Activated CD4-positive, alpha-beta T cell treated with anti-CD3 and anti-CD28 coated beads, Interleukin-2, amount 10 ng/mL, durations not matched to agents 7 days and 5 days (primary cell): ENCODE data around the gene WDFY4. TPM values are rescaled to one million over a fixed set of nuclear protein-coding genes. Genes with fewer than 3 reads are reported as not detected.

Source experiments
- CTCF ChIA-PET: fragments of 350-600 bp; sonication (Branson Sonifier 250); formaldehyde crosslinking; loops from one replicate; lab custom pipeline; 2021; ENCODE audit warnings: antibody characterized with exemption; lab: Charles Lee
- POLR2A ChIA-PET: fragments of 350-600 bp; sonication (Branson Sonifier 250); formaldehyde crosslinking; loops from one replicate; lab custom pipeline; 2021; ENCODE audit warnings: antibody characterized with exemption; lab: Charles Lee
- DNase-seq: peaks from one replicate; pipeline ENCODE4 v3.0.0-alpha.2; 2020
- H3K27ac Mint-ChIP-seq: one replicate; pipeline ENCODE4 v1.8.0; 2021; ENCODE audit warnings: mild to moderate bottlenecking, moderate library complexity, mixed read lengths
- H3K27me3 Mint-ChIP-seq: one replicate; pipeline ENCODE4 v1.8.0; 2021; ENCODE audit warnings: mixed read lengths
- H3K36me3 Mint-ChIP-seq: one replicate; pipeline ENCODE4 v1.8.0; 2021; ENCODE audit warnings: low read depth, mixed read lengths
- H3K4me1 Mint-ChIP-seq: one replicate; pipeline ENCODE4 v1.8.0; 2021; ENCODE audit warnings: mixed read lengths
- H3K4me3 Mint-ChIP-seq: one replicate; pipeline ENCODE4 v1.8.0; 2021; ENCODE audit warnings: mild to moderate bottlenecking, moderate library complexity, mixed read lengths
- H3K9me3 Mint-ChIP-seq: one replicate; pipeline ENCODE4 v1.8.0; 2021; ENCODE audit warnings: mixed read lengths
- microRNA-seq: library from miRNA; unstranded; fragments of <30 nt; microRNA quantifications from one replicate; pipeline ENCODE4 v1.2.0, GENCODE V29; 2021; ENCODE audit warnings: borderline microRNAs expressed, borderline replicate concordance
- total RNA-seq, 2 experiments: library from RNA; stranded (reverse); gene quantifications; one replicate each; pipeline ENCODE4 v1.2.3, GENCODE V29; 2021

Gene WDFY4
- total RNA-seq, 2 experiments from 2014 or later, result 0.37 to 0.40 TPM

GRCh38 chr10:49015700-49016099 lies 331.0 kb downstream of the WDFY4 start:
- no peak overlapping the region for H3K4me3 Mint-ChIP-seq
- no peaks in the 10 kb centered on the region for H3K36me3 Mint-ChIP-seq
- ChIA-PET CTCF (interaction anchor here (0.6 kb wide), 1 partner anchor 80 kb away, joined by 3 read pairs; no protein-coding TSS in a partner anchor), POLR2A (no interaction called here)
- no peaks in the 10 kb centered on the region for H3K9me3 Mint-ChIP-seq
- H3K4me1 Mint-ChIP-seq, result no peaks in the 10 kb centered on the region
- H3K27me3 Mint-ChIP-seq, result no peaks in the 10 kb centered on the region
- no peak for DNase-seq
- H3K27ac Mint-ChIP-seq, result no peak overlapping the region

GRCh38 chr10:49021685-49022084 lies 337.0 kb downstream of the WDFY4 start:
- no peaks in the 10 kb centered on the region for H3K4me1 Mint-ChIP-seq
- H3K4me3 Mint-ChIP-seq, result no peak overlapping the region
- no peaks in the 10 kb centered on the region for H3K9me3 Mint-ChIP-seq
- H3K36me3 Mint-ChIP-seq, result no peaks in the 10 kb centered on the region
- ChIA-PET POLR2A (no interaction called here), CTCF (no interaction called here)
- H3K27ac Mint-ChIP-seq, result no peak overlapping the region
- H3K27me3 Mint-ChIP-seq, result no peaks in the 10 kb centered on the region
- no peak for DNase-seq

DNA sequence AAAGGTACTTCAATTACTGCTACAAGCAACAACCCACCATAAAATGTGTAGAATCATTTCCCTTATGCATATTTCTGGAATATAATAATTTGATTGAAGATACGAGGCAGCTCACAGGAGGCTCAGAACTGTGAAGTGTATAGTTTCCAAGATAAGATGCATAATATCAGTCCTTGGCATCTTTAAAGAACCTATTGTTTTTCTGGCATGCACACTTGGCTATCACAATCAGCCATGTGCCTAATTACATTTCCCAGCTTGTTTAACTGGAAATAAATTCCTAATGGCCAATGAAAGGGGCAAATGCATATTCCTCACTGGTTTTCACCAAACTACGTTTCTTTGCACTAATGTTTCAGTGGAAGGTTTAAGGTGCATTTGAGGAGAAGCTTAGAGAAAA lies 338.4 kb downstream of the WDFY4 start:
- no peaks in the 10 kb centered on the region for H3K4me1 Mint-ChIP-seq
- CTCF ChIA-PET, result no interaction called here
- no peak overlapping the region for H3K4me3 Mint-ChIP-seq
- no peak overlapping the region for H3K27ac Mint-ChIP-seq
- H3K36me3 Mint-ChIP-seq, result no peaks in the 10 kb centered on the region
- no peak for DNase-seq
- POLR2A ChIA-PET, result no interaction called here
- H3K27me3 Mint-ChIP-seq, result no peaks in the 10 kb centered on the region
- H3K9me3 Mint-ChIP-seq, result no peaks in the 10 kb centered on the region

- Mint-ChIP-seq H3K9me3 (no peaks in the 10 kb centered on the region), H3K27me3 (no peaks in the 10 kb centered on the region), H3K27ac (no peak overlapping the region), H3K4me1 (no peaks in the 10 kb centered on the region), H3K4me3 (no peak overlapping the region), H3K36me3 (no peaks in the 10 kb centered on the region)
- ChIA-PET CTCF (no interaction called here), POLR2A (no interaction called here)
- no peak for DNase-seq
Observed at GRCh38 chr10:49023752-49024151, 339.1 kb downstream of the WDFY4 start.

GRCh38 chr10:49024484-49024883 lies 339.8 kb downstream of the WDFY4 start:
- ChIA-PET CTCF (no interaction called here), POLR2A (no interaction called here)
- Mint-ChIP-seq H3K4me1 (no peaks in the 10 kb centered on the region), H3K36me3 (no peaks in the 10 kb centered on the region), H3K4me3 (no peak overlapping the region), H3K9me3 (no peaks in the 10 kb centered on the region), H3K27me3 (no peaks in the 10 kb centered on the region), H3K27ac (no peak overlapping the region)
- DNase-seq, result no peak

DNA sequence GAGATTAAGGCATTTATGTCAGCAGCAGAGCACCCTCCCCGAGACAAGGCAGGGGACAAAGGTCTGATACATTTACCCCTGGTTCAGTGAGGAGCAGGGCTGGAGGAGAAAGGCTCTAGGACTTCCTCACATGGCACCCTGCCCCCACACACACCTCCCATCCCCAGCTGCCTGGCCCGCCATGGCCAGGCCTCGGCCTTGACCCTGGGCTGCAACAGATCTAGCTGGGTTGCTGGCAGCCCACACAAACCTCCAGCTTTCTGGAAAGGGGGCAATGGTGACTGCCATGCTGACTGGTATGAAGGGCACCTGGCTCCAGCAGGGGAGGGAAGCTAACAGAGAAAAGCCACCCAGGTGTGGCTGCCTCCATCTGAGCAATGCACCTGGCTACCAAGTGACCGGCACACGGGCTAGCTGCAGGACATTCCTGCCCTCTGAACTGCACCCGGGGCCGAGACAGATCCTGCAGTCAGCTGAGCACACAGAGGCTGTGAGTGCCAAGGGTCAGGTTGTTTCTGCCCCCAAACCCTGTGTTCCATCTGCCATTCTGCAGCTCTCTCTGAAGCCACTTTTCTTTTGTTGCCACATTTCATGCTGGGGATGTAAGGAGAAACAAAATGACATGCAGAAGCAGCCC lies 340.8 kb downstream of the WDFY4 start:
- Mint-ChIP-seq H3K9me3 (no peaks in the 10 kb centered on the region), H3K4me3 (no peak overlapping the region), H3K27me3 (no peaks in the 10 kb centered on the region), H3K27ac (no peak overlapping the region), H3K4me1 (no peaks in the 10 kb centered on the region), H3K36me3 (no peaks in the 10 kb centered on the region)
- no peak for DNase-seq
- ChIA-PET POLR2A (no interaction called here), CTCF (no interaction called here)

- Mint-ChIP-seq H3K4me3 (no peak overlapping the region), H3K9me3 (no peaks in the 10 kb centered on the region), H3K27ac (no peak overlapping the region), H3K27me3 (no peaks in the 10 kb centered on the region), H3K4me1 (no peaks in the 10 kb centered on the region), H3K36me3 (no peaks in the 10 kb centered on the region)
- CTCF ChIA-PET, result no interaction called here
- POLR2A ChIA-PET, result no interaction called here
- no peak for DNase-seq
Observed at GRCh38 chr10:49028639-49029038, 344.0 kb downstream of the WDFY4 start.

DNA sequence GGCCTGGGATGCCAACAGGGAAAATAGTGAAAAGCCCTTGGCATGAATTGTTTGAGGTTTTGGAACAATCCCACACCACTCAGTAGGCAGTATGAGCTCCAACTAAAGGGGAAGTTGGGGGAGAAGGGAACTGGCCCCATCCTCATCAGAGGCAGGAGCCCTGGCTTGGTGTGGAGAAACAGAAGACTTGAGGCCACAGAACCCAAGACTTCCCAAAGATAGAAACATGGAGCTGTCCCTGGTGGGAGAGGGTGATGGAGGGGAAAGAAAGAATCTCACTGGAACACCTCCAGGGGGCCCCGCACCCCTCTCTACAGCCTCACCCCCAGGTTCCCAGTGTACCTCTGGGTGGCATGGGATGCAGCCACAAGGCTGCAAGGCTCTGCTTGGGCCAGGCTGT lies 345.0 kb downstream of the WDFY4 start:
- Mint-ChIP-seq H3K4me3 (no peak overlapping the region), H3K27me3 (no peaks in the 10 kb centered on the region), H3K36me3 (no peaks in the 10 kb centered on the region), H3K4me1 (no peaks in the 10 kb centered on the region), H3K27ac (no peak overlapping the region), H3K9me3 (no peaks in the 10 kb centered on the region)
- ChIA-PET CTCF (no interaction called here), POLR2A (no interaction called here)
- DNase-seq, result no peak

Small RNA genes lying within 50 kb of the gene (microRNA-seq; reads per million reads assigned to microRNA genes)
- gene MIR4294, result not detected

Other genes starting within 250 kb of the WDFY4 start
- gene ARHGAP22, start 79.8 kb upstream of the WDFY4 start, total RNA-seq, result not detected